ENCODE results near the gene TAF1B.

- TF ChIP-seq CTCF (IDR thresholded peaks at IDR 0.05) (peak in 2 of 6 experiments; percentile 8 to 56), POLR2A (IDR thresholded peaks at IDR 0.05) (peak in 3 of 4 donors; percentile 22 to 83 (median 61))
Measured at GRCh38 chr2:9843229-9844035, at the start of gene TAF1B.

Data from esophagus squamous epithelium (tissue), 4 donors.